Measurements from ENCODE around the gene SLC5A10. TPM values are rescaled to one million over a fixed set of nuclear protein-coding genes. Genes with fewer than 3 reads are reported as not detected.

The SLC5A10 gene
- total and polyA plus RNA-seq, 12 donors: 0.06 to 0.19 (median 0.10) TPM; not detected in 6

- no peak overlapping the region for H3K4me3 ChIP-seq
- H3K27me3 ChIP-seq: no peaks in the 10 kb centered on the region
- H3K27ac ChIP-seq: no peak overlapping the region
- TF ChIP-seq CTCF (IDR thresholded peaks at IDR 0.05): no peak
- no peaks in the 10 kb centered on the region for H3K9me3 ChIP-seq
- DNase-seq: no peak
- peaks cover 0 to 28% (median 17%) of the 10 kb centered on the region in 9 donors for H3K4me1 ChIP-seq
- intact Hi-C loops (cut with DNase I): loop anchor here in 1 of 10 donors (10.0 kb wide), 1 partner anchor 60 kb away; no protein-coding TSS in a partner anchor
- H3K36me3 ChIP-seq: peaks cover 0 to 54% (median 15%) of the 10 kb centered on the region in 9 donors
- WGBS, 2 donors: 100% methylated on average over 1 of the region's 1 CpG
- no peak for ATAC-seq
Observed at GRCh38 chr17:18925187-18925586, 26.8 kb upstream of the SLC5A10 start.

- Histone ChIP-seq H3K9me3 (no peaks in the 10 kb centered on the region), H3K36me3 (peaks cover 0 to 70% (median 24%) of the 10 kb centered on the region in 9 donors), H3K4me1 (peaks cover 0 to under 1% (median 0%) of the 10 kb centered on the region in 9 donors), H3K4me3 (no peak overlapping the region), H3K27ac (no peak overlapping the region), H3K27me3 (no peaks in the 10 kb centered on the region)
- DNase-seq (no peak), ATAC-seq (no peak)
- intact Hi-C loops (cut with DNase I): loop anchor here in 1 of 10 donors (10.0 kb wide), 1 partner anchor 56 kb away; no protein-coding TSS in a partner anchor
- no peak for TF ChIP-seq CTCF (IDR thresholded peaks at IDR 0.05)
- WGBS, 2 donors: 87 to 89% methylated on average over 9 of the region's 9 CpGs
Observed at GRCh38 chr17:18928628-18929125, 23.3 kb upstream of the SLC5A10 start.

GRCh38 chr17:18932360-18933055 is 19.5 kb upstream of the SLC5A10 start:
- H3K4me3 ChIP-seq: no peak overlapping the region
- H3K4me1 ChIP-seq: no peaks in the 10 kb centered on the region
- peaks cover 0 to 47% (median 24%) of the 10 kb centered on the region in 9 donors for H3K36me3 ChIP-seq
- intact Hi-C loops (cut with DNase I): no loop called here
- H3K27ac ChIP-seq: no peak overlapping the region
- ATAC-seq: no peak
- no peak for TF ChIP-seq CTCF (IDR thresholded peaks at IDR 0.05)
- DNase-seq: no peak
- peaks cover 0 to 3% (median 0%) of the 10 kb centered on the region in 7 donors for H3K27me3 ChIP-seq
- no peaks in the 10 kb centered on the region for H3K9me3 ChIP-seq
- 74 to 79% methylated on average over 5 of the region's 5 CpGs for WGBS, 2 donors

- Histone ChIP-seq H3K4me1 (no peaks in the 10 kb centered on the region), H3K27me3 (peaks cover 0 to 9% (median 0%) of the 10 kb centered on the region in 7 donors), H3K36me3 (peaks cover 0 to 39% (median 24%) of the 10 kb centered on the region in 9 donors), H3K4me3 (no peak overlapping the region), H3K27ac (no peak overlapping the region), H3K9me3 (no peaks in the 10 kb centered on the region)
- WGBS, 2 donors: 72 to 76% methylated on average over 14 of the region's 14 CpGs
- no peak for TF ChIP-seq CTCF (IDR thresholded peaks at IDR 0.05)
- intact Hi-C loops (cut with DNase I): no loop called here
- ATAC-seq (peak in 3 of 8 donors; percentile 11 to 59 (median 20)), DNase-seq (no peak)
Observed at GRCh38 chr17:18933102-18934058, 18.6 kb upstream of the SLC5A10 start.
